Endothelial cell of umbilical vein (primary cell): ENCODE data around the gene RORC. TPM values are rescaled to one million over a fixed set of nuclear protein-coding genes. Genes with fewer than 3 reads are reported as not detected.

Source experiments
- BruUV-seq: library from RNA; stranded (reverse); fragments of 400-500 nt; replicated peaks from 2 replicates; lab custom pipeline; 2021; lab: Mats Ljungman, UMichigan
- CTCF ChIA-PET: fragments of 300-600, 350-600 bp; sonication (Branson Sonifier 250); formaldehyde crosslinking; loops from one replicate; lab custom pipeline; 2021; ENCODE audit warnings: antibody characterized with exemption, inconsistent platforms; lab: Charles Lee
- POLR2A ChIA-PET: fragments of 300-600, 350-600 bp; sonication (Branson Sonifier 250); formaldehyde crosslinking; loops from one replicate; lab custom pipeline; 2021; ENCODE audit warnings: antibody characterized with exemption, inconsistent platforms; lab: Charles Lee
- DNase-seq: peaks from one replicate; pipeline ENCODE4 v3.0.0-alpha.2; 2011; ENCODE audit warnings: low read depth, low spot score
- FAIRE-seq: peaks from 2 replicates; lab custom pipeline; 2011; peaks lifted over from hg19 to GRCh38; lab: Jason Lieb, UNC
- H2AFZ ChIP-seq: 2 replicates; pipeline ENCODE4 v1.6.0; 2012; ENCODE audit warnings: low read depth, low read length, control low read depth, inconsistent platforms
- H3K27ac ChIP-seq: 2 replicates; pipeline ENCODE4 v1.5.1; 2011; ENCODE audit warnings: low read depth, mild to moderate bottlenecking, control low read depth, low read length, moderate library complexity; ENCODE audit not compliant: insufficient read depth
- H3K27me3 ChIP-seq, 2 experiments: 2 replicates each; pipeline versions ENCODE4 v1.6.0 to v1.6.1; 2011; ENCODE audit warnings: low read length in 2 of 2, mixed read lengths in 1 of 2; ENCODE audit not compliant: control insufficient read depth in 2 of 2, insufficient read depth in 2 of 2
- H3K36me3 ChIP-seq, 2 experiments: 2 replicates in 1 of 2; 3 replicates in 1 of 2; pipeline ENCODE4 v1.5.1; 2011; ENCODE audit warnings: low read length in 2 of 2, mild to moderate bottlenecking in 1 of 2, moderate library complexity in 1 of 2; ENCODE audit not compliant: control insufficient read depth in 2 of 2, insufficient read depth in 2 of 2; ENCODE audit errors: extremely low read depth in 1 of 2
- H3K4me1 ChIP-seq: 3 replicates; pipeline ENCODE4 v1.5.1; 2011; ENCODE audit warnings: mild to moderate bottlenecking, low read length; ENCODE audit not compliant: control insufficient read depth, insufficient read depth; ENCODE audit errors: extremely low read depth
- H3K4me2 ChIP-seq: 2 replicates; pipeline ENCODE4 v1.6.1; 2011; ENCODE audit warnings: low read length, control low read depth, mixed read lengths; ENCODE audit not compliant: insufficient read depth
- H3K4me3 ChIP-seq, 3 experiments: fragments of 200-600 bp in 1 of 3; sonication (generic), shearing (Covaris generic) in 1 of 3; replicated peaks in 1 of 3; 2 replicates each; pipeline ENCODE4 v1.5.1; 2011 to 2016; ENCODE audit warnings: control low read depth in 3 of 3, low read length in 3 of 3, mild to moderate bottlenecking in 2 of 3, inconsistent platforms in 1 of 3, low read depth in 1 of 3, moderate library complexity in 1 of 3; ENCODE audit not compliant: insufficient read depth in 1 of 3
- H3K79me2 ChIP-seq: 2 replicates; pipeline ENCODE4 v1.6.0; 2012; ENCODE audit warnings: low read length, inconsistent platforms; ENCODE audit not compliant: control insufficient read depth, insufficient read depth
- H3K9ac ChIP-seq: replicated peaks from 2 replicates; pipeline ENCODE3; 2011; ENCODE audit warnings: low read length, control low read depth; ENCODE audit not compliant: insufficient read depth; ENCODE audit errors: extremely low read depth
- H3K9me1 ChIP-seq: replicated peaks from 3 replicates; pipeline ENCODE4 v1.6.0; 2011; ENCODE audit warnings: mild to moderate bottlenecking, low read length; ENCODE audit not compliant: control insufficient read depth, insufficient read depth; ENCODE audit errors: extremely low read depth
- H3K9me3 ChIP-seq: replicated peaks from 2 replicates; pipeline ENCODE4 v1.5.1; 2012; ENCODE audit warnings: low read length, inconsistent platforms; ENCODE audit not compliant: control insufficient read depth, insufficient read depth
- H4K20me1 ChIP-seq: replicated peaks from 2 replicates; pipeline ENCODE3; 2011; ENCODE audit warnings: mild to moderate bottlenecking, low read length; ENCODE audit not compliant: control insufficient read depth, insufficient read depth; ENCODE audit errors: extremely low read depth
- CTCF ChIP-seq, 2 donors: IDR thresholded peaks; 1 replicate in 1 of 2; 2 replicates in 1 of 2; pipeline ENCODE4 v1.5.1; 2011; ENCODE audit warnings: low read length in 2 of 2, mild to moderate bottlenecking in 2 of 2, moderate library complexity in 2 of 2, control low read depth in 1 of 2, inconsistent platforms in 1 of 2, low read depth in 1 of 2; ENCODE audit not compliant: insufficient read depth in 1 of 2; ENCODE audit errors: extremely low read depth in 1 of 2
- EZH2 ChIP-seq: IDR thresholded peaks from 2 replicates; pipeline ENCODE4 v1.6.1; 2012; ENCODE audit warnings: borderline replicate concordance, low read depth, mild to moderate bottlenecking, moderate library complexity, low read length, inconsistent platforms; ENCODE audit not compliant: severe bottlenecking
- FOS ChIP-seq: IDR thresholded peaks from 2 replicates; pipeline ENCODE4 v1.6.1; 2011; ENCODE audit warnings: mild to moderate bottlenecking, low read length, moderate library complexity, borderline replicate concordance; ENCODE audit not compliant: insufficient read depth
- GATA2 ChIP-seq: IDR thresholded peaks from 2 replicates; pipeline ENCODE4 v1.7.0; 2011; ENCODE audit warnings: low read depth, mild to moderate bottlenecking, moderate library complexity, mixed read lengths, low read length; ENCODE audit not compliant: insufficient read length, insufficient read depth
- JUN ChIP-seq: IDR thresholded peaks from 2 replicates; pipeline ENCODE4 v1.6.1; 2011; ENCODE audit warnings: borderline replicate concordance, low read depth; ENCODE audit not compliant: insufficient read length, insufficient read depth
- MAX ChIP-seq: IDR thresholded peaks from 2 replicates; pipeline ENCODE4 v1.6.1; 2011; ENCODE audit not compliant: insufficient read depth, insufficient read length
- MYC ChIP-seq: IDR thresholded peaks from one replicate; pipeline ENCODE4 v1.6.1; 2011; ENCODE audit warnings: mild to moderate bottlenecking, low read depth, low read length
- POLR2A ChIP-seq: IDR thresholded peaks from 2 replicates; pipeline ENCODE4 v1.6.1; 2012; ENCODE audit warnings: low read depth, mild to moderate bottlenecking, control low read depth, low read length
- POLR2AphosphoS5 ChIP-seq: IDR thresholded peaks from 2 replicates; pipeline ENCODE4 v1.6.1; 2012; ENCODE audit warnings: low read depth, mild to moderate bottlenecking, control low read depth, low read length, moderate library complexity; ENCODE audit not compliant: insufficient read depth
- dilution Hi-C: fragments of 300-500 bp; cut with MboI; formaldehyde crosslinking; loops from one replicate; pipeline ENCODE4 v1.15.0; 2019; ENCODE audit warnings: low sequenced_read_pairs; ENCODE audit not compliant: extremely low pct_ligation_motif_present
- intact Hi-C: fragments of 100-400 bp; cut with micrococcal nuclease; formaldehyde crosslinking; loops from one replicate; pipeline ENCODE4 v1.10.0; 2022
- polyA plus RNA-seq, 4 experiments: library from polyadenylated mRNA; depleted of rRNA in 3 of 4; stranded (reverse) in 3 of 4; unstranded in 1 of 4; fragments of >200 nt; gene quantifications; 2 replicates each; pipeline versions ENCODE4 v1.2.1 to v1.2.3, GENCODE V29; 2011 to 2012; ENCODE audit warnings: missing spikeins in 1 of 4
- total RNA-seq: library from RNA; stranded (reverse); gene quantifications from 2 replicates; pipeline ENCODE4 v1.2.3, GENCODE V29; 2021

RORC gene
- total and polyA plus RNA-seq, 2 donors (not counting 3 experiments of a cell fraction or from before 2014, with no cell fraction given): not detected

GRCh38 chr1:151801310-151801820, 30.2 kb downstream of the RORC start:
- no peak overlapping the region for H3K27ac ChIP-seq
- no peaks in the 10 kb centered on the region for H3K79me2 ChIP-seq
- ChIA-PET CTCF (interaction anchor here (1.3 to 2.6 kb wide), 2 partner anchors 11 to 16 kb away, joined by 3 to 7 read pairs; no protein-coding TSS in a partner anchor), POLR2A (no interaction called here)
- dilution Hi-C loops (no loop called here), intact Hi-C loops (no loop called here)
- no peak overlapping the region for H3K4me2 ChIP-seq
- DNase-seq (no peak), FAIRE-seq (no peak)
- BruUV-seq: no TSS peak
- peaks cover 7 to 8% of the 10 kb centered on the region in 2 experiments for H3K27me3 ChIP-seq
- H3K36me3 ChIP-seq: no peaks in the 10 kb centered on the region
- no peak for TF ChIP-seq GATA2
- no peak for TF ChIP-seq EZH2
- no peaks in the 10 kb centered on the region for H4K20me1 ChIP-seq
- H2AFZ ChIP-seq: no peak overlapping the region
- H3K9me3 ChIP-seq: no peaks in the 10 kb centered on the region
- H3K9me1 ChIP-seq: no peaks in the 10 kb centered on the region
- H3K4me3 ChIP-seq: no peak overlapping the region
- no peak overlapping the region for H3K9ac ChIP-seq
- H3K4me1 ChIP-seq: no peaks in the 10 kb centered on the region

GRCh38 chr1:151800830-151801229, 30.8 kb downstream of the RORC start:
- Histone ChIP-seq H3K9me1 (no peaks in the 10 kb centered on the region), H3K27me3 (peaks cover 4 to 7% of the 10 kb centered on the region in 2 experiments), H3K79me2 (no peaks in the 10 kb centered on the region), H3K27ac (no peak overlapping the region), H4K20me1 (no peaks in the 10 kb centered on the region), H3K4me3 (no peak overlapping the region), H3K9ac (no peak overlapping the region), H3K9me3 (no peaks in the 10 kb centered on the region), H3K4me1 (no peaks in the 10 kb centered on the region), H3K4me2 (no peak overlapping the region), H2AFZ (no peak overlapping the region), H3K36me3 (no peaks in the 10 kb centered on the region)
- intact Hi-C loops (no loop called here), dilution Hi-C loops (no loop called here)
- BruUV-seq: no TSS peak
- ChIA-PET CTCF (no interaction called here), POLR2A (no interaction called here)
- FAIRE-seq: no peak
- TF ChIP-seq POLR2A (no peak), MYC (no peak), MAX (no peak), FOS (no peak), POLR2AphosphoS5 (no peak), JUN (no peak), EZH2 (no peak), GATA2 (no peak), CTCF (IDR thresholded peaks at IDR 0.05; ENCODE audit: extremely low read depth in 1 of 2, insufficient read depth in 1 of 2, low read depth in 1 of 2, low read length in 2 of 2) (no peak)
- DNase-seq: no peak
